Endothelial cell of umbilical vein (primary cell): Measurements from ENCODE around the gene BRD1.

Experiments used
- CTCF ChIP-seq, 2 donors: IDR thresholded peaks; 1 replicate in 1 of 2; 2 replicates in 1 of 2; pipeline ENCODE4 v1.5.1; 2011; ENCODE audit warnings: low read length in 2 of 2, mild to moderate bottlenecking in 2 of 2, moderate library complexity in 2 of 2, control low read depth in 1 of 2, inconsistent platforms in 1 of 2, low read depth in 1 of 2; ENCODE audit not compliant: insufficient read depth in 1 of 2; ENCODE audit errors: extremely low read depth in 1 of 2
- EZH2 ChIP-seq: IDR thresholded peaks from 2 replicates; pipeline ENCODE4 v1.6.1; 2012; ENCODE audit warnings: borderline replicate concordance, low read depth, mild to moderate bottlenecking, moderate library complexity, low read length, inconsistent platforms; ENCODE audit not compliant: severe bottlenecking
- MAX ChIP-seq: IDR thresholded peaks from 2 replicates; pipeline ENCODE4 v1.6.1; 2011; ENCODE audit not compliant: insufficient read depth, insufficient read length
- POLR2A ChIP-seq: IDR thresholded peaks from 2 replicates; pipeline ENCODE4 v1.6.1; 2012; ENCODE audit warnings: low read depth, mild to moderate bottlenecking, control low read depth, low read length
- POLR2AphosphoS5 ChIP-seq: IDR thresholded peaks from 2 replicates; pipeline ENCODE4 v1.6.1; 2012; ENCODE audit warnings: low read depth, mild to moderate bottlenecking, control low read depth, low read length, moderate library complexity; ENCODE audit not compliant: insufficient read depth

GRCh38 chr22:49783926-49784629, 43.6 kb downstream of the BRD1 start:
- no peak for TF ChIP-seq EZH2
- no peak for TF ChIP-seq CTCF (IDR thresholded peaks at IDR 0.05; ENCODE audit: extremely low read depth in 1 of 2, insufficient read depth in 1 of 2, low read depth in 1 of 2, low read length in 2 of 2)
- no peak for TF ChIP-seq POLR2AphosphoS5
- TF ChIP-seq MAX, result no peak
- no peak for TF ChIP-seq POLR2A
